GM12878 (cell line): ENCODE results near the gene SPCS1. TPM values are rescaled to one million over a fixed set of nuclear protein-coding genes. Genes with fewer than 3 reads are reported as not detected.
A peak's percentile ranks its signal among the peaks of the same experiment; 100 is the strongest.

Experiments used
- CBFB ChIP-seq: IDR thresholded peaks from 2 replicates; pipeline ENCODE4 v1.6.1; 2016; ENCODE audit warnings: antibody characterized with exemption, low read depth
- EP300 ChIP-seq, 2 experiments: fragments of 150-350 bp in 1 of 2; IDR thresholded peaks; 2 replicates each; pipeline ENCODE4 v1.6.1; 2011 to 2012; ENCODE audit warnings: low read depth in 2 of 2, low read length in 2 of 2, borderline replicate concordance in 1 of 2, improper control_type of control experiment in 1 of 2, inconsistent platforms in 1 of 2; ENCODE audit not compliant: control insufficient read depth in 1 of 2
- IKZF2 ChIP-seq, 2 experiments: fragments of 450-650 bp; IDR thresholded peaks; 2 replicates each; pipeline ENCODE4 v1.6.1; 2017; ENCODE audit warnings: mild to moderate bottlenecking in 2 of 2, moderate library complexity in 2 of 2
- MEF2A ChIP-seq: IDR thresholded peaks from 2 replicates; pipeline ENCODE4 v1.6.1; 2011; ENCODE audit warnings: low read depth, mild to moderate bottlenecking, low read length, moderate library complexity; ENCODE audit not compliant: insufficient read depth
- MTA3 ChIP-seq: IDR thresholded peaks from 2 replicates; pipeline ENCODE4 v1.6.1; 2012; ENCODE audit warnings: low read length, inconsistent platforms, borderline replicate concordance
- NBN ChIP-seq: fragments of 450-650 bp; IDR thresholded peaks from 2 replicates; pipeline ENCODE4 v1.6.1; 2016
- NFXL1 ChIP-seq: fragments of 450-650 bp; IDR thresholded peaks from 2 replicates; pipeline ENCODE4 v1.6.1; 2017; ENCODE audit warnings: antibody characterized with exemption, mild to moderate bottlenecking, borderline replicate concordance
- NR2C2 ChIP-seq: IDR thresholded peaks from 2 replicates; pipeline ENCODE4 v1.6.1; 2011; ENCODE audit warnings: borderline replicate concordance, low read depth; ENCODE audit not compliant: control insufficient read depth, insufficient read length
- PAX5 ChIP-seq: IDR thresholded peaks from 2 replicates; pipeline ENCODE4 v1.6.1; 2011; ENCODE audit warnings: low read depth, low read length, borderline replicate concordance
- POLR2A ChIP-seq: IDR thresholded peaks from 2 replicates; pipeline ENCODE4 v1.6.1; 2011; ENCODE audit warnings: low read depth, mild to moderate bottlenecking, low read length
- POLR2AphosphoS5 ChIP-seq: IDR thresholded peaks from 2 replicates; pipeline ENCODE4 v1.6.1; 2011; ENCODE audit warnings: mild to moderate bottlenecking, low read length, inconsistent platforms
- SMC3 ChIP-seq: IDR thresholded peaks from 2 replicates; pipeline ENCODE4 v1.6.1; 2011; ENCODE audit warnings: low read length, improper control_type of control experiment, borderline replicate concordance
- SPI1 ChIP-seq: IDR thresholded peaks from 2 replicates; pipeline ENCODE4 v1.6.1; 2011; ENCODE audit warnings: low read depth, mild to moderate bottlenecking, low read length, moderate library complexity, borderline replicate concordance; ENCODE audit not compliant: insufficient read depth
- TBL1XR1 ChIP-seq: IDR thresholded peaks from 2 replicates; pipeline ENCODE4 v1.6.1; 2012; ENCODE audit warnings: low read depth, low read length, improper control_type of control experiment
- polyA plus RNA-seq, 11 experiments: library from polyadenylated mRNA; depleted of rRNA in 4 of 11; unstranded in 6 of 11; stranded (reverse) in 5 of 11; fragments of >200 nt; fragmentation: Nextera tagmentation in 4 of 11; fragmentation: Illumina TruSeq in 1 of 11; extraction: Ambion mirVana in 4 of 11; extraction: Trizol in 1 of 11; gene quantifications; 1 replicate in 1 of 11; 2 replicates in 10 of 11; pipeline versions ENCODE4 v1.2.1 to v1.2.3, GENCODE V29; 2011 to 2016; ENCODE audit warnings: inconsistent platforms in 2 of 11, missing spikeins in 2 of 11, low read depth in 1 of 11
- total RNA-seq, 4 experiments: library from RNA; depleted of rRNA in 3 of 4; stranded (reverse); fragments of >200 nt in 3 of 4; fragmentation: Illumina TruSeq in 1 of 4; extraction: Trizol in 1 of 4; gene quantifications; 2 replicates each; pipeline versions ENCODE4 v1.2.1 to v1.2.3, GENCODE V29; 2013 to 2021
- TF ChIP-seq, protein P1 (sequence below): fragments of 450-650 bp; IDR thresholded peaks from 2 replicates; pipeline ENCODE4 v1.6.1; 2017; ENCODE audit warnings: low read depth, mild to moderate bottlenecking, moderate library complexity
- TF ChIP-seq, protein P2 (sequence below): fragments of 450-650 bp; IDR thresholded peaks from 2 replicates; pipeline ENCODE4 v1.6.1; 2014; ENCODE audit warnings: mild to moderate bottlenecking
- TF ChIP-seq, protein P3 (sequence below): fragments of 450-650 bp; formaldehyde crosslinking; IDR thresholded peaks from 2 replicates; pipeline ENCODE4 v1.4.0; 2020; ENCODE audit warnings: mild to moderate bottlenecking, moderate library complexity
- TF ChIP-seq, protein P4 (sequence below): IDR thresholded peaks from 2 replicates; pipeline ENCODE4 v1.6.1; 2011; ENCODE audit warnings: mild to moderate bottlenecking, low read depth, low read length, moderate library complexity; ENCODE audit not compliant: insufficient replicate concordance
- TF ChIP-seq, protein P5 (sequence below): IDR thresholded peaks from 2 replicates; pipeline ENCODE4 v1.6.1; 2011; ENCODE audit warnings: borderline replicate concordance, low read depth, mild to moderate bottlenecking, moderate library complexity, low read length; ENCODE audit not compliant: insufficient read depth, poor library complexity, severe bottlenecking

Gene SPCS1
- total and polyA plus RNA-seq, 10 of the 15 experiments (the other 5 are each of a cell fraction or from before 2014, with no cell fraction given) = 107 to 994 (median 233) TPM

DNA sequence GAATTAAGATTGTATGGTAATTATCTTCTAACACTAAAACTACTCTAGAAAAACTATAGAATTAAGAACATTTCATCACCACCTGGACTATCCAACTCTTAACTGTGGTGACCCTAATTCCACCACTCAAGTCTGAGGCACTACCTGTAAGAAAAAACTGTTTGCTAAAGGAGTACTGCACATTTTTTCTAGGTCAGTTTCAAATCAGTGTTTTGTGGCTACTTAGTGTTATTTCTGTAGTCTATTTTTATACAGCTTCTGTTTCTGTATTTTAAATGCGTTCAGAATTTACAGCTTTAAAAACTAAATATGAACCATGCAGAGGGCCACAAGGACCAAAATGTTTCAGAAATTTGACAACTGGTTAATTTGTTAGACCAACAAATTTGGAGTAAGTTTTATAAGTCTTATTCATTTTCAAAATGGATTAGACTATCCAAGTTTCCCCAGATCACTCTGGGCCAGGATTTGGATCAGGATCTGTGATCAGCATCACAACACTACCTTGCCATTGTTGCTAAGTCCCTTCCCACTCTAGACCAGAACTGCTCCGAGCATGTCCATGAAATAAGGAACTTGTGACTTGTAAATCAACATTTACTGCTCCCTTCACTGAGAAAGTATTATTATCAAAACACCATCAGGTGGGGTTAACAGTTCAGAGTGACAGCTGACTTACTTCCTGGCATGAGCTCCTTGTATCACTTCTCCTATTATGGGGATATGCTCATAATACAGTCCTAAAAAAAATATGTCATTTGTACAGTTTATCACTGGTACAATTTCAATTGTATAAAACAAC, 8.9 kb upstream of the SPCS1 start (continued):
- TF ChIP-seq, protein P1, sequence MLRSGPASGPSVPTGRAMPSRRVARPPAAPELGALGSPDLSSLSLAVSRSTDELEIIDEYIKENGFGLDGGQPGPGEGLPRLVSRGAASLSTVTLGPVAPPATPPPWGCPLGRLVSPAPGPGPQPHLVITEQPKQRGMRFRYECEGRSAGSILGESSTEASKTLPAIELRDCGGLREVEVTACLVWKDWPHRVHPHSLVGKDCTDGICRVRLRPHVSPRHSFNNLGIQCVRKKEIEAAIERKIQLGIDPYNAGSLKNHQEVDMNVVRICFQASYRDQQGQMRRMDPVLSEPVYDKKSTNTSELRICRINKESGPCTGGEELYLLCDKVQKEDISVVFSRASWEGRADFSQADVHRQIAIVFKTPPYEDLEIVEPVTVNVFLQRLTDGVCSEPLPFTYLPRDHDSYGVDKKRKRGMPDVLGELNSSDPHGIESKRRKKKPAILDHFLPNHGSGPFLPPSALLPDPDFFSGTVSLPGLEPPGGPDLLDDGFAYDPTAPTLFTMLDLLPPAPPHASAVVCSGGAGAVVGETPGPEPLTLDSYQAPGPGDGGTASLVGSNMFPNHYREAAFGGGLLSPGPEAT = peak; percentile 39; the same call in 1 of the 2 replicates
- TF ChIP-seq NFXL1 = no peak
- no peak for TF ChIP-seq NBN
- no peak for TF ChIP-seq CBFB
- TF ChIP-seq PAX5 = 0 out of 2 replicates have a peak, but pooled peaks have one; percentile 3
- TF ChIP-seq, protein P2, sequence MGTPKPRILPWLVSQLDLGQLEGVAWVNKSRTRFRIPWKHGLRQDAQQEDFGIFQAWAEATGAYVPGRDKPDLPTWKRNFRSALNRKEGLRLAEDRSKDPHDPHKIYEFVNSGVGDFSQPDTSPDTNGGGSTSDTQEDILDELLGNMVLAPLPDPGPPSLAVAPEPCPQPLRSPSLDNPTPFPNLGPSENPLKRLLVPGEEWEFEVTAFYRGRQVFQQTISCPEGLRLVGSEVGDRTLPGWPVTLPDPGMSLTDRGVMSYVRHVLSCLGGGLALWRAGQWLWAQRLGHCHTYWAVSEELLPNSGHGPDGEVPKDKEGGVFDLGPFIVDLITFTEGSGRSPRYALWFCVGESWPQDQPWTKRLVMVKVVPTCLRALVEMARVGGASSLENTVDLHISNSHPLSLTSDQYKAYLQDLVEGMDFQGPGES = no peak
- no peak for TF ChIP-seq NR2C2
- TF ChIP-seq IKZF2 (IDR thresholded peaks at IDR 0.05) = 0 out of 4 replicates have a peak, but pooled peaks of 1 of the 2 experiments have one; percentile 24
- TF ChIP-seq POLR2A = 0 out of 2 replicates have a peak, but pooled peaks have one; percentile 31
- TF ChIP-seq SPI1 = peak; percentile 61; the same call in 1 of the 2 replicates
- TF ChIP-seq, protein P3, sequence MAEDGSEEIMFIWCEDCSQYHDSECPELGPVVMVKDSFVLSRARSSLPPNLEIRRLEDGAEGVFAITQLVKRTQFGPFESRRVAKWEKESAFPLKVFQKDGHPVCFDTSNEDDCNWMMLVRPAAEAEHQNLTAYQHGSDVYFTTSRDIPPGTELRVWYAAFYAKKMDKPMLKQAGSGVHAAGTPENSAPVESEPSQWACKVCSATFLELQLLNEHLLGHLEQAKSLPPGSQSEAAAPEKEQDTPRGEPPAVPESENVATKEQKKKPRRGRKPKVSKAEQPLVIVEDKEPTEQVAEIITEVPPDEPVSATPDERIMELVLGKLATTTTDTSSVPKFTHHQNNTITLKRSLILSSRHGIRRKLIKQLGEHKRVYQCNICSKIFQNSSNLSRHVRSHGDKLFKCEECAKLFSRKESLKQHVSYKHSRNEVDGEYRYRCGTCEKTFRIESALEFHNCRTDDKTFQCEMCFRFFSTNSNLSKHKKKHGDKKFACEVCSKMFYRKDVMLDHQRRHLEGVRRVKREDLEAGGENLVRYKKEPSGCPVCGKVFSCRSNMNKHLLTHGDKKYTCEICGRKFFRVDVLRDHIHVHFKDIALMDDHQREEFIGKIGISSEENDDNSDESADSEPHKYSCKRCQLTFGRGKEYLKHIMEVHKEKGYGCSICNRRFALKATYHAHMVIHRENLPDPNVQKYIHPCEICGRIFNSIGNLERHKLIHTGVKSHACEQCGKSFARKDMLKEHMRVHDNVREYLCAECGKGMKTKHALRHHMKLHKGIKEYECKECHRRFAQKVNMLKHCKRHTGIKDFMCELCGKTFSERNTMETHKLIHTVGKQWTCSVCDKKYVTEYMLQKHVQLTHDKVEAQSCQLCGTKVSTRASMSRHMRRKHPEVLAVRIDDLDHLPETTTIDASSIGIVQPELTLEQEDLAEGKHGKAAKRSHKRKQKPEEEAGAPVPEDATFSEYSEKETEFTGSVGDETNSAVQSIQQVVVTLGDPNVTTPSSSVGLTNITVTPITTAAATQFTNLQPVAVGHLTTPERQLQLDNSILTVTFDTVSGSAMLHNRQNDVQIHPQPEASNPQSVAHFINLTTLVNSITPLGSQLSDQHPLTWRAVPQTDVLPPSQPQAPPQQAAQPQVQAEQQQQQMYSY = no peak
- TF ChIP-seq, protein P4, sequence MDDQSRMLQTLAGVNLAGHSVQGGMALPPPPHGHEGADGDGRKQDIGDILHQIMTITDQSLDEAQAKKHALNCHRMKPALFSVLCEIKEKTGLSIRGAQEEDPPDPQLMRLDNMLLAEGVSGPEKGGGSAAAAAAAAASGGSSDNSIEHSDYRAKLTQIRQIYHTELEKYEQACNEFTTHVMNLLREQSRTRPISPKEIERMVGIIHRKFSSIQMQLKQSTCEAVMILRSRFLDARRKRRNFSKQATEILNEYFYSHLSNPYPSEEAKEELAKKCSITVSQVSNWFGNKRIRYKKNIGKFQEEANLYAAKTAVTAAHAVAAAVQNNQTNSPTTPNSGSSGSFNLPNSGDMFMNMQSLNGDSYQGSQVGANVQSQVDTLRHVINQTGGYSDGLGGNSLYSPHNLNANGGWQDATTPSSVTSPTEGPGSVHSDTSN = peak; percentile 57
- TF ChIP-seq MEF2A = peak; percentile 66; the same call in 1 of the 2 replicates
- TF ChIP-seq MTA3 = peak; percentile 56; the same call in 1 of the 2 replicates
- TF ChIP-seq EP300 (IDR thresholded peaks at IDR 0.05; ENCODE audit: borderline replicate concordance in 1 of 2, control insufficient read depth in 1 of 2, low read depth in 2 of 2, low read length in 2 of 2) = peak in 1 of 2 experiments; percentile 40; a peak in 1 of 4 replicates
- no peak for TF ChIP-seq SMC3
- TF ChIP-seq TBL1XR1 = peak; percentile 22; the same call in 1 of the 2 replicates
- 0 out of 2 replicates have a peak, but pooled peaks have one; percentile 23 for TF ChIP-seq POLR2AphosphoS5
- TF ChIP-seq, protein P5, sequence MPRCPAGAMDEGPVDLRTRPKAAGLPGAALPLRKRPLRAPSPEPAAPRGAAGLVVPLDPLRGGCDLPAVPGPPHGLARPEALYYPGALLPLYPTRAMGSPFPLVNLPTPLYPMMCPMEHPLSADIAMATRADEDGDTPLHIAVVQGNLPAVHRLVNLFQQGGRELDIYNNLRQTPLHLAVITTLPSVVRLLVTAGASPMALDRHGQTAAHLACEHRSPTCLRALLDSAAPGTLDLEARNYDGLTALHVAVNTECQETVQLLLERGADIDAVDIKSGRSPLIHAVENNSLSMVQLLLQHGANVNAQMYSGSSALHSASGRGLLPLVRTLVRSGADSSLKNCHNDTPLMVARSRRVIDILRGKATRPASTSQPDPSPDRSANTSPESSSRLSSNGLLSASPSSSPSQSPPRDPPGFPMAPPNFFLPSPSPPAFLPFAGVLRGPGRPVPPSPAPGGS = peak; percentile 11
